K562 (cell line): ENCODE data around the gene CENPU. TPM values are rescaled to one million over a fixed set of nuclear protein-coding genes. Genes with fewer than 3 reads are reported as not detected.

Experiments used
- BDP1 ChIP-seq: IDR thresholded peaks from 3 replicates; pipeline ENCODE4 v1.6.1; 2011; ENCODE audit not compliant: insufficient read length, insufficient read depth
- BRD4 ChIP-seq: fragments of 200-600 bp; sonication (generic); IDR thresholded peaks from 2 replicates; pipeline ENCODE4 v1.6.1; 2017; ENCODE audit warnings: inconsistent platforms
- MAZ ChIP-seq, 2 experiments: fragments of 450-650 bp in 1 of 2; sonication (generic) in 1 of 2; formaldehyde crosslinking; IDR thresholded peaks in 1 of 2; conservative IDR thresholded peaks in 1 of 2; 2 replicates each; pipeline versions ENCODE4 v1.4.0 to v1.5.0; 2020; ENCODE audit warnings: mild to moderate bottlenecking in 1 of 2, missing genetic modification reagents in 1 of 2
- RBM34 ChIP-seq: fragments of 200-400 bp; formaldehyde crosslinking; IDR thresholded peaks from 2 replicates; pipeline ENCODE4 v1.6.1; 2018; ENCODE audit warnings: low read length, borderline replicate concordance; ENCODE audit not compliant: insufficient read depth
- RHOXF2B ChIP-seq: fragments of 250-450 bp; sonication (Bioruptor Pico); conservative IDR thresholded peaks from 2 replicates; pipeline ENCODE4 v1.5.1; 2021
- RUNX1 ChIP-seq: sonication (generic); IDR thresholded peaks from 2 replicates; pipeline ENCODE4 v1.6.1; 2016; ENCODE audit warnings: antibody characterized with exemption, low read depth
- SMARCA4 ChIP-seq: fragments of 450-650 bp; IDR thresholded peaks from 2 replicates; pipeline ENCODE4 v1.6.1; 2016
- ZNF24 ChIP-seq: fragments of 450-650 bp; IDR thresholded peaks from 2 replicates; pipeline ENCODE4 v1.6.1; 2016
- polyA plus RNA-seq, 8 experiments: library from polyadenylated mRNA; depleted of rRNA in 4 of 8; stranded (reverse) in 5 of 8; unstranded in 3 of 8; fragments of >200 nt; fragmentation: Nextera tagmentation in 2 of 8; fragmentation: Illumina TruSeq in 1 of 8; extraction: Ambion mirVana in 2 of 8; extraction: Trizol in 1 of 8; gene quantifications; 2 replicates each; pipeline versions ENCODE4 v1.2.1 to v1.2.3, GENCODE V29; 2011 to 2014; ENCODE audit warnings: inconsistent platforms in 1 of 8, missing spikeins in 1 of 8
- total RNA-seq, 7 experiments: library from RNA; depleted of rRNA in 6 of 7; stranded (reverse); fragments of >200 nt in 6 of 7; fragmentation: Illumina TruSeq in 2 of 7; extraction: Trizol in 2 of 7; gene quantifications; 2 replicates each; pipeline versions ENCODE4 v1.2.1 to v1.2.3, GENCODE V29; 2011 to 2021; ENCODE audit warnings: low replicate concordance in 1 of 7
- TF ChIP-seq, protein P1 (sequence below), 2 experiments: fragments of 450-650 bp; IDR thresholded peaks; 2 replicates each; pipeline ENCODE4 v1.6.1; 2016; ENCODE audit warnings: mild to moderate bottlenecking in 2 of 2, borderline replicate concordance in 1 of 2, low read depth in 1 of 2, moderate library complexity in 1 of 2
- TF ChIP-seq, protein P2 (sequence below): sonication (generic); formaldehyde crosslinking; IDR thresholded peaks from 2 replicates; pipeline ENCODE4 v1.9.0; 2022; ENCODE audit warnings: mild to moderate bottlenecking, missing genetic modification reagents

Gene CENPU
- total and polyA plus RNA-seq, 9 of the 15 experiments (the other 6 are each of a cell fraction or from before 2014, with no cell fraction given): 39.4 to 98.7 (median 84.3) TPM

DNA sequence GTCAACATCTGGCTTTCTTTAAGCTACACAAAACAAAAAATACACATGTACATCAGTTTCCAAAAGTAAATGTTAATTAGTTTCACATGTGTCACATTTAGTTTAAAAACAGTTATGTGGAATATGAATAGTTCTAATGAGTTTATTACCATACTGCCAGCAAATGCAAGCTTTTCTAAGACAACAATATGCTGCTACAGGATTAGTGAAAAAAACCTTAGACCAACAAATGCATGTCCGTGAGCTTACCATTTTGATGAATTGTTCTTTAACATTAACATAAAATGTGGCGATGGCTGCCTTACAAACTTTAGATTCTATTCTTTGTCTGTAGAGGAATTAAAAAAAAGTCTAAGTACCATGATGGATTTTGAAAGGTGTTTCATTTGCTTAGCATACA is 31.8 kb downstream of the CENPU start (continued):
- TF ChIP-seq, protein P1, sequence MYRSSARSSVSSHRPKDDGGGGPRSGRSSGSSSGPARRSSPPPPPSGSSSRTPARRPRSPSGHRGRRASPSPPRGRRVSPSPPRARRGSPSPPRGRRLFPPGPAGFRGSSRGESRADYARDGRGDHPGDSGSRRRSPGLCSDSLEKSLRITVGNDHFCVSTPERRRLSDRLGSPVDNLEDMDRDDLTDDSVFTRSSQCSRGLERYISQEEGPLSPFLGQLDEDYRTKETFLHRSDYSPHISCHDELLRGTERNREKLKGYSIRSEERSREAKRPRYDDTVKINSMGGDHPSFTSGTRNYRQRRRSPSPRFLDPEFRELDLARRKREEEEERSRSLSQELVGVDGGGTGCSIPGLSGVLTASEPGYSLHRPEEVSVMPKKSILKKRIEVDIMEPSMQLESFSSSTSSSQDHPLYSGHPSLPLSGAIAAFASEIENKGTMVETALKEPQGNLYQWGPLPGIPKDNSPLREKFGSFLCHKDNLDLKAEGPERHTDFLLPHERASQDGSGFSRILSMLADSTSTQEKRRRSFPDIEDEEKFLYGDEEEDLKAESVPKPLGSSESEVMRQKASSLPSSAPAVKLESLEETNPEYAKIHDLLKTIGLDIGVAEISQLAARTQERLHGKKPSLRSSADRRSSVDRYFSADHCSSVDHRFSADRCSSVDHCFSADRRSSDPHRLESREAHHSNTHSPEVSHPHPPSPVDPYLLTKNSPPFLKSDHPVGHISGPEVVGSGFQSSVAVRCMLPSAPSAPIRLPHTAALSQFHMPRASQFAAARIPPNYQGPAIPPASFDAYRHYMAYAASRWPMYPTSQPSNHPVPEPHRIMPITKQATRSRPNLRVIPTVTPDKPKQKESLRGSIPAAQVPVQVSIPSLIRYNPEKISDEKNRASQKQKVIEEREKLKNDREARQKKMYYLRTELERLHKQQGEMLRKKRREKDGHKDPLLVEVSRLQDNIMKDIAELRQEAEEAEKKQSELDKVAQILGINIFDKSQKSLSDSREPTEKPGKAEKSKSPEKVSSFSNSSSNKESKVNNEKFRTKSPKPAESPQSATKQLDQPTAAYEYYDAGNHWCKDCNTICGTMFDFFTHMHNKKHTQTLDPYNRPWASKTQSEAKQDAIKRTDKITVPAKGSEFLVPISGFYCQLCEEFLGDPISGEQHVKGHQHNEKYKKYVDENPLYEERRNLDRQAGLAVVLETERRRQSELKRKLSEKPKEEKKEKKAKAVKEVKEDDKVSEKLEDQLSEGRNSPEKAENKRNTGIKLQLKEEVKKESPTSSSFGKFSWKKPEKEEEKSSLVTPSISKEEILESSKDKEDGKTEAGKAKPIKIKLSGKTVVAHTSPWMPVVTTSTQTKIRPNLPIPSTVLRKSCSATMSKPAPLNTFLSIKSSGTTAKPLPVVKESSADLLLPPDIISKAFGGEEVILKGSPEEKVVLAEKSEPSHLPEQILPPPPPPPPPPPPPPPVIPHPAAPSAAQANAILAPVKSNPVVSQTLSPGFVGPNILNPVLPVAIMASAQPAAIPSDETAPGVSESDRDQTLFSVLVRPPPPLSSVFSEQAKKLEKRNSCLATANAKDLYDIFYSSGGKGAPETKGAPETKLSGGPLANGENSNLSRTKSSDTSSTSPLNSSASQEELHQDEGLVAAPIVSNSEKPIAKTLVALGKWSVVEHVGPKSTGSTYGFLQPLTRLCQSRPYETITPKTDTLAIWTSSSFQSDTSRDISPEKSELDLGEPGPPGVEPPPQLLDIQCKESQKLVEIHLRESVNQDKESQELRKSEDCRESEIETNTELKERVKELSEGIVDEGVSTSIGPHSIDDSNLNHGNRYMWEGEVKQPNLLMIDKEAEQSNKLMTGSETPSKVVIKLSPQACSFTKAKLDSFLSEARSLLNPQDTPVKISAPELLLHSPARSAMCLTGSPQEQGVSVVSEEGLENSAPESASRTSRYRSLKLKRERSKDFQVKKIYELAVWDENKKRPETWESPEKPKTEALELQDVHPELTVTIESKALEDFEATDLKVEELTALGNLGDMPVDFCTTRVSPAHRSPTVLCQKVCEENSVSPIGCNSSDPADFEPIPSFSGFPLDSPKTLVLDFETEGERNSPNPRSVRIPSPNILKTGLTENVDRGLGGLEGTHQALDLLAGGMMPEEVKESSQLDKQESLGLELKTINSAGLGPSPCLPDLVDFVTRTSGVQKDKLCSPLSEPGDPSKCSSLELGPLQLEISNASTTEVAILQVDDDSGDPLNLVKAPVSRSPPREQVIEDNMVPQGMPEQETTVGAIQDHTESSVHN (IDR thresholded peaks at IDR 0.05; ENCODE audit: borderline replicate concordance in 1 of 2, low read depth in 1 of 2): no peak
- TF ChIP-seq ZNF24: no peak
- no peak for TF ChIP-seq MAZ (CRISPR knock-in tag; conservative IDR thresholded peaks at IDR 0.05 in 1 of 2, IDR thresholded peaks at IDR 0.05 in 1 of 2)
- no peak for TF ChIP-seq RUNX1
- TF ChIP-seq RHOXF2B (CRISPR knock-in tag): no peak
- no peak for TF ChIP-seq BDP1
- TF ChIP-seq RBM34: no peak
- TF ChIP-seq SMARCA4: no peak
- no peak for TF ChIP-seq BRD4
- TF ChIP-seq, protein P2, sequence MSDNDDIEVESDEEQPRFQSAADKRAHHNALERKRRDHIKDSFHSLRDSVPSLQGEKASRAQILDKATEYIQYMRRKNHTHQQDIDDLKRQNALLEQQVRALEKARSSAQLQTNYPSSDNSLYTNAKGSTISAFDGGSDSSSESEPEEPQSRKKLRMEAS: no peak
